Right ventricle myocardium inferior (tissue), 1 donor: Measurements from ENCODE around the gene COL13A1. TPM values are rescaled to one million over a fixed set of nuclear protein-coding genes. Genes with fewer than 3 reads are reported as not detected.

Experiments used
- ATAC-seq: fragments of 200-7000 bp; cut with Tn5 transposase; one replicate; pipeline ENCODE4 v1.9.1; 2020; ENCODE audit warnings: mild to moderate bottlenecking, moderate library complexity
- DNase-seq: peaks from one replicate; pipeline ENCODE4 v3.0.0; 2021; ENCODE audit errors: missing footprints
- intact Hi-C: fragments of 100-400 bp; cut with DNase I; formaldehyde crosslinking; loops from one replicate; pipeline ENCODE4 v1.11.0; 2022
- total RNA-seq: library from RNA; stranded (reverse); fragmentation: NEBNext Ultra II Directional; extraction: Animal tissue kit (Norgen Biotek cat#: 25700); gene quantifications from one replicate; pipeline ENCODE4 v1.2.1, GENCODE V29; 2021
- donor health status: DM: no; HTN: yes; CAD: no; lungs with severe emphysema.

Gene COL13A1
- total RNA-seq, 1 donor from 2014 or later, result 1.0 TPM

DNA sequence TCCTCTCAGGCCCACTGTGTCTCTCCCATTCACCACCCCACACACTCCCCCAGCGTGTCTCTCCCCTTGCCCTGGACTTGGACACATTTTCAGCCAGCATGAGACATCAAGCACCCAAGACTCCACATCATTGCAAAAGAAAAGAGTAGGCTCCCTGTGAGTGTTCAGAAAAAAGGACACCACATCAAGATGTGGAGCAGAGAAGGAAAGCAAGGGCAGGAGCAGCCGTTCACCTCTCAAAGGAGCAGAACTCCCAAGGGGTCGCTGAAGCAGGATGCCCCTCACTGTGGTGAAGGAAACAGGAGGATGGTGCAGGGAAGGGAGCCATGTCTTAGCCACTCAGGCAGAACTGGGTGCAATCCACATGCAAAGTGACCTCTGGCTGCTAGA lies 161.0 kb downstream of the COL13A1 start:
- DNase-seq, result no peak
- intact Hi-C loops, result no loop called here
- ATAC-seq, result no peak

DNA sequence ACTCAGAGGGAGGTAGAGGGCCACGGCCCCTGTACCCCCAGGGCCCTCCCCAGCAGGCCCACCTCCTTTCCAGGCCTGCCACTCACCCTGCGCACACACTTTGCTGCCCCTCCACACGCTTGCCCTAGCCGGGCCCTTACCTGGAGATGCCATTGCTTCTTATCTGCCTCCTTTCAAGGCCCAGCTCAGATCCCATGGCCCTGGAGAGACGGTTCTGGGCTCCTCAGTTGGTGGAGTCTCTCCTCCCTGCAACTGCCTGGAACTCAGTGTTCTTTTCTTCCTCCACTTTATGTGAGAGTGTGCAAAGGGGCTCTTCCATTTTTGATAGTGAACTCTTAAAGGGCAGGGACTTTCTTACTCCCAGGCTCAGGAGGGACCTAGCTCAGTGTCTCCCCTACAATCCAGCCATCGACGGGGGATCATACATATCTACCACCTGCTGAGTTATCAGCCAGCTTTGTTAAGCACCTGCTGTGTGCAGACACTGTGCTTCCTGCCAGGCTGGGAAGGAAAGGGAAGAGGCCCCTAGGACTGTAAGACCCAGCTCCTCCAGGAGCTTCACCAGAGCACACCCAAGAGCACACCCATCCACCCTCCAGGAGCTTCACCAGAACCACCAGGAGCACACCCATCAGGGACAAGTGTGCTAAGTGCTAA lies 161.6 kb downstream of the COL13A1 start:
- intact Hi-C loops, result no loop called here
- DNase-seq, result no peak
- ATAC-seq, result no peak

DNA sequence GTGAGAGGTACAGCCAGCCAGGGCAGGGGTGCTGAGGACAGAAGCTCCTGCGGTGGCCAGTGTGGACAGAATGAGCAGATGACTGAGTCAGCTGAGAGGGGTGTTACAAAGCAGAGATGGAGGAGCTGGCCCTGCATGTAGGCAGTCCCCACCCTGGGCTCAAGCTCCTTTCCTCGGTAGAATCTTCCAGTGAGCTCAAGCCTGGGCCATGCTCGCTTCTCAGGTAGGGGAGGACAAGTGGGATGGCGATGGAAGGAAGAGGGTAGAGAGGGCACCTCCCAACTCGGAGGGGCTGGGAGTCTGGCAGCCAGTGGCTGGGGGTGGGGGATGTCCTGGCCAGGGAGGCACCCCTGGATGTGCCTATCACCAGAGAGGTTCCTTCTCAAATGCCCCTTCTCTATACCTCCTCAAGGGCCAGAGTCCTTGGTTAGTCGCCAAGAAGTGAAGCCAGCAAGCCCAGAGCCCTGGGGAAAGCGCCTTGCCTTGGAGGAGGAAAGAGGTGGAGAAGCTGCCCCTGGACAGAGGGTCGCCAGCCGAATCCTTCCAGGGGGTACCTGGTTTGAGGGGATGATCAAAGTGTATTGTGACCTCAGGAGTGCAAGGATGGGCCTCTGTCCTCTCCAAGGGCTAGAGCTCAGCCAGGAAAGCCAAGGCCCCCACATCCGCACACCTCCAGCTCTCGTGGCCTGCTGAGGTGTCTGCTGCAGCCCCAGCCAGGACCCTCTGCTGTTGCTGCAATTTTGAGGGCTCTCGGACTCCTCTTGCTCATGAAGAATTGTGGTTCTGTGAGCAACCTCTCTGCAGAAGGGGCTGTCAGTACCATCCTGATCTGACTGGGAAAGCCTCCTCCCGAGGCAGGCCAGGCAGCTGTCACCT lies 162.4 kb downstream of the COL13A1 start:
- DNase-seq (no peak), ATAC-seq (no peak)
- intact Hi-C loops, result no loop called here

DNA sequence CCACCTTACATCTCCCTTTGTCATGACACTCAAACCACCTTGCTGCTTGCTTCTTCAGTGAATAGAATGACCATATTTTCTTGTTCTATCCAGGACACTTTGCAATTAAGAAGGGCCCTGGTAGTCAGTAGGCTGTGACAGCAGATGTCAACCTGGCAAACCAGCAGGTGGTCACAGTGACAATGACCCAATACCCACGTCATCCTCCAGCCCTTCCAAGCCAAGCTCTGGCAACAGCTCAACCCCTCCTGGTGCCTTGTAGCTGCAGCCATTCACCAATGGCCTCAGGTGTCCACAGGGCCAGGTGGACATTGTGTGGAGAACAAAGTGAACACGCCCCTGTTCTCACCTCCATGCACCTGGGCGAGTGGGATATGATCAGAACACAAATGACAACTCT lies 163.4 kb downstream of the COL13A1 start:
- no peak for DNase-seq
- ATAC-seq, result no peak
- intact Hi-C loops, result no loop called here

DNA sequence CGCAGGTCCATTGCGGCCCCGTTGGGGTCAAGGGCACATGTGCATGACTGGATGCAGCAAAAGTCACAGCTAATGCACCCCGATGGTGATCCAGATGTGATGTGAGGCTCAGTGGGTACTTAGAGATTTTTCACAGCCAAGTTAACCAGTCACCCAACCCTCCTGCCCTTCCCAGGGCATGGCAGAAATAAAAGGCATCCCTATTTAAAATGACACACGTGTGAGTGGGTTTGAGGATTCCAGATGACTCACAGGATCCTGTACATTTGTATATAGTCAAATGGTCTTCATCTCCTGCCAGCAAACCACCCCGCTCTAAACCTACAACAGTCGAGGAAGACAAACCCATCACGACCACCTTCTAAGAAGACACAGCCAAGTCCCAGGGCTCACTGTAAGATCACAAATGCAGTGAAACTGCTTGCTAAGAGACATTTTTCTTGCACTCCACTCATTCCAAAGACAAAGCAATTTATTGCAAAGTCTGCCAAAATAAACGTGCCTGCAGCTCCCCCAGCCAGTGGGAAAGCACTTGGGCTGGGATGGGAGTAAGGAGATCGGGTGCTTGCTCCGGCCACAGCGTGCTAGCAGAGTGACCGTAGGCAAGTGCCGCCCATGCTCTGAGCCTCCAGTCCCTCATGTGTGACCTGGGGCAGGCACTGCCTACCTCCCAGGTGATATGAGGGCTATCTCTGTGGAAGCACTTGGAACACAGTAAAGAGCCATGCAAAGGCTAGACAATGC lies 164.4 kb downstream of the COL13A1 start:
- no peak for ATAC-seq
- DNase-seq, result no peak
- intact Hi-C loops, result no loop called here

DNA sequence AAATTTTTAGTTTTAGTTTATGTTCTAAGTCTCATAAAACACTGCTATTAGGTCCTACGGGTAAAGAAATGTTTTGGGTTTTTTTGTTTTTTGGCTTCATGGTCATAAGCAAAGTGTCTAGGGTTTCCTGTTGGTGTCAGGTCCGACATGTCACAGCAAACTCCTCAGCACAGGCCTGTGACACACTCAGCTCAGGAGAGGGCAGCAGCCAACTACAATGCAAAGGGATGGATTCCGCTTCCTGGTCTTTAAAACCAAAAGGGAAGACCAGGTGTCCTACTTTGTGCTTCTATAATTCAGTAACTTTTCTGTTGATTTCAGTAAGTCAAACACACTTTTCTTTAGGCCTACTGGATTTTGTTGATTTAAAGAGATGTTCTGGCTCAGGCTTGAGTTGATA lies 167.1 kb downstream of the COL13A1 start:
- DNase-seq (no peak), ATAC-seq (no peak)
- intact Hi-C loops, result no loop called here

DNA sequence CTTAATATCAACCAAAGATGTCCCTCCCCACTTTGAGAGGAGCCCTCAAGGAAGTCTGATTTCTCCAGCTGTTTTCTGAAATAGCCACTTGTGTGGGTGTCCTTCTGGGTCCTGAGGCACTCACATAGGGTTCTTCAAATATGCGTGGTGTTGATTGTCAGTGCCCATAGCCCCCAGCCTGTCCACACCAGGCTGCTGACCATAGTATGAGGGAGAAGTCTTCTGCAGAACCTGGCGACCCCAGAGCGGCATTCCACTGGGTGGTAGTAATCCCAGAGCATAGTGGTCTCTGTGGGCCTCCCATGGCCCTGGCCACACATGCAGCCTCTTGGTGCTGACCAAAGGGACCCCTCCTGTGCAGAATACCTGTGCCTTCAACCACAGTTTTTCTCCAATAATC lies 168.3 kb downstream of the COL13A1 start:
- intact Hi-C loops, result no loop called here
- DNase-seq (no peak), ATAC-seq (no peak)

DNA sequence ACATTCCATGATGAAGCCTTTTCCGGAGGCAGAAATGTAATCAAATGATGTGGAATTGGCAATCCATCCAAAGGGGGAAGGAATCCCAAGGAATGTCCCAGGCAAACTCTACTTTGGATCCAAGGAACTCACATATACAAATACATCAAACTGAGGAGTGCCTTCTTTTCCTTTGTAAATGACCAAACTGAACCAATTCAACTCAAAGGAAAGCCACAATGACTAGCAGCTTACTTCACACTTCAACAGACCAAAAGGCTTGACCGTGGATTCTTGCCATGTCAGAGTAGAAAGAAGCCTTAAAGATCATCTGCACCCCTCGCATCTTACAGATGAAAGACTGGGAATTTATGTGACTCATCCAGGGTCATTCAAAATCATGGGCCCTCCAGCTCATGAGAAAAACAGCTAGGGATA lies 171.3 kb downstream of the COL13A1 start:
- ATAC-seq (no peak), DNase-seq (no peak)
- intact Hi-C loops, result no loop called here

DNA sequence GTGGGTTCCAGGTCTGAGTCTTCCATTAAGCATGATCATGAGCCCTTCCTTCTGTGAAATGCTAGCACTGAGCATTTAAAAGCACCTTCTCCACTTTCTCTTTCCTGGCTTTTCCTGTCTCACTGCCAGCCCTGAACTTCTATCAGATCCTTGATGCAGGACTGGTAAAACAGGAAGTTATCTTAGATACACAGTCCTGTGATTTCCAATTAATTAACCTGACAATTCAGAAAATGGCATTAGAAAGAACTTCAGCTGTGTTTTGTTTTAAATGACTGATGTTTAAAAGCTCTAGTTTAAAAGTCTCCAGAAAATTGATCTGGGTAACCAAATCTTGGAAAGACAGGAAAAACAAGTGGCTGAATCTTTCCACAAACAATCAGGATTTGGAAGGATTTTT lies 172.0 kb downstream of the COL13A1 start:
- ATAC-seq (no peak), DNase-seq (no peak)
- intact Hi-C loops, result no loop called here

DNA sequence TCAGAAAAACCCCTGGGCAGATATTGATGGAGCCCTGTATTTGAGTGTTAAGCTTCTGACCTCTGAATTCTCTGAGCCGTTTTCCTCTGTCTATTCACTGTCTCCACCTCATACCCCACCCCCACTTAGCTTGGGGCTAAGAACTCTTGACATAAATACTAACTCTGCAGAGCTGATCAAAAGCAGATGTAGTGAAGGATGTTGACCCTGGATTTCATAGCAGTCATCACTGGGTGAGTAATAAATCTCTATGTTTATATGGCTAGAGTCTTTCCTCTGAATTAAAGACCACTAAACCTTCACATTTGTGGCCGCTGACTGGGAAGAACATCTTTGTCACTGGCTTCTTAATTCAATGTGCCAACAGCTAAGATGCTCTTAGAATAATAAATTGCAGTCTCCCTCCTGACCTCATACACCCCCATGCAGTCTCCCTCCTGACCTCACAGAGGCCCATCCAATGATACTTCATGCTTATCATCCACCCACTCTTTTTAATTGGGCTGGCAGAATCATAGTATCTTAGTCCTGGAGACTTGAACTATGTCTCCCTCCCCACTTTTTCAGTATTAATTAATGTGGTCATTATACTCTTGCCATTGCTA lies 172.9 kb downstream of the COL13A1 start:
- DNase-seq, result no peak
- intact Hi-C loops, result no loop called here
- ATAC-seq, result no peak

DNA sequence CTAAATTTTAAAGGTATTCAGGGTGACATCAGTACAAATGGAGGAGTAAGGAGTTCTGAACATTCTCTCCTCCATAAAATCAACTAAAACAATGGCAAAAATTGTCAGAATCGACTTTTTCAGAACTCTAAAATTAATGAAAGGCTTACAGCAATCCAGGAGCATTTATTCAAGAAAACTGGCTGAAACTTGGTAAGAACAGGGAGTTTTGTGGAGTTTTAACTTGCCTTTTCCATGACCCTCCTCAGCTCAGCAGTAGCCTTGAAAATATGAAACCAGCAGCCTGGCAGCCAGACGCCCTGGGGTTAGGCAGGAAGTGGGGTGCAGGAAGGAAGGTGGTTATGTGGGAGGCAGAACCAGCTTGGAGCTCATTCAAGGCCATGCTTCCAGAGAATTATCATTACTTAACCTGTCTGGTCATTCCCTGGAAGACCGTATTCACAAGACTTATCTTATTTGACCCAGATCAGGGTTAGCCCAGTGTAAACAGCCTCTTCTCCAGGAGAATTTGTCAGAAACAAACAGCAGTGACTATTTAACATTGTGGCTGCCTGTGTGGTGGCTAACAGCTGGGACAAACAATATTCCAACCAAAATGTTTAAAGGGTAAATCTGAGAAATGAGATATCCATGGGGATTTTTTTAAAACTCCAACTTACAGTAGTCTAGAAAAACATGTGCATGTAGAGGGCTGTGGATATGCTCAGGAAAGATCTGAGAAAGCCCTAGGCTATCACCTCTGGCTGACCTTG lies 175.3 kb downstream of the COL13A1 start:
- ATAC-seq (no peak), DNase-seq (no peak)
- intact Hi-C loops, result no loop called here

DNA sequence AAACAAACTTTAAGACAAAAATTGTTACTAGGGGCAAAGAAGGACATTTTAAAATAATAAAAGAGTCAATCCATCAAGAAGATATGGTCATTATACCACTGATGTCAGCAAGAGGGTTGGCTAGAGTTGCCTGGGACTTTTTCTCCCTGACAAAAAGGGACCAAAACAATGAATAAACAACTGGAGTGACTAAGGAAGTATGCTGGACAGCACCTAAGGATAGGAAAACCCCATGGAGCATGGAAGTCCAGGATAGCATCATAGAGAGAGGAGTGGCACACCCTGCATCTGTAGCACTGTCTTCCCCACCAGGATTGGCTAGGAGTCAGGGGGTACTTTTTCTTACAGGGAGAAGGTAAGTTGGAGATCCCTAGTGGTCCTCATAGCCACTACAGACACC lies 177.5 kb downstream of the COL13A1 start:
- no peak for ATAC-seq
- DNase-seq, result no peak
- intact Hi-C loops, result no loop called here

DNA sequence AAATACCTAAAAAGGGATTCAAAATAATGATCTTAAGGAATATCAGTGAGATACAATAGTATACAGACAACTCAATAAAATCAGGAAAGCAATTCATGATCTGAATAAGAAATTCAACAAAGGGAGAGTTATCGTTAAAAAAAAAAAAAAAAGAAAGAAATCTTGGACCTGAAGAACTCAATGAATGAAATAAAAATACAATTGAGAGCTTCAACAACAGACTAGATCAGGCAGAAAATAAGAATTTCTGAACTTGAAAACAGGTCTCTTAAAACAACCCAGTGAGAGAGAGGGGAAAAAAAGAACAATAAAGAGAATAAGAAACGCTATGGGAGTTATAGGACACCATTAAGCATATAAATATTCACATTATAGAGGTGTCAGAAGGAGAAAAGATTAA lies 179.0 kb downstream of the COL13A1 start:
- intact Hi-C loops, result no loop called here
- no peak for ATAC-seq
- DNase-seq, result no peak

DNA sequence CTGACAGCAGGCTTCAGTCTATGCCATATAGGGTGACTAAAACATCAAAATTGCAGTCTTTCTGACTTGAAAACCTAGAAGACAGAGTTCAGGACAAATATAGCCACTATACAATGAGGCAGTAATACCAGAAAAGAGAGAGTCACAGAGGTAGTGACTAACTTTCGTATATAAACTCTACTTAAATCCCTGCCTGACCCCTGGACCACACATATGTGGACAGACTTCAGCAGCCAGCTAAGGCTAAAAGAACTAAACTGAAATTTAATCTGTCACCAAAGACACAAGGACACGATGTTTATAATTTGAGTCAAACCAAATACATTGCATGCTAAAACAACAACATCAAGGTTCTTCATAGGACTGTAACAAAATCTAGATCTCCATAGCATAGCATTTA lies 186.4 kb downstream of the COL13A1 start:
- ATAC-seq, result no peak
- intact Hi-C loops, result no loop called here
- DNase-seq, result no peak

DNA sequence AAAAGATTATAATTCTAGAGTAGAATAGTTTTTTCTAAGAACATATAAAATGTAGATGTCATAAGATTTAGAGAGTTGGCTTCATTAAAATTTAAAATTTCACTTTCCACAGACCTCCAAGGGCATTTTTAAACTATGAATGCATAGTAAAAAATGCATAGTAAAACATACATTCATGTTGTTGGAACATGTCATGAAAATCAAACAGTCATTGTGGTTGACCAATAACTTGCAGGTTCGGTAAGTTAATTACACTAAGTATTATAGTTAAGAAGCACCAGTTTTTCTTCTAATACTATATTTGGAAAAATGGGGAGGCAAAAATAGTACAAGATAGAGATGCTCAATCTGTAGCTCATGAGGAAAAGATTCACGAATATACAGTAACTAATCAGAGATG lies 189.4 kb downstream of the COL13A1 start:
- ATAC-seq (no peak), DNase-seq (no peak)
- intact Hi-C loops, result no loop called here

DNA sequence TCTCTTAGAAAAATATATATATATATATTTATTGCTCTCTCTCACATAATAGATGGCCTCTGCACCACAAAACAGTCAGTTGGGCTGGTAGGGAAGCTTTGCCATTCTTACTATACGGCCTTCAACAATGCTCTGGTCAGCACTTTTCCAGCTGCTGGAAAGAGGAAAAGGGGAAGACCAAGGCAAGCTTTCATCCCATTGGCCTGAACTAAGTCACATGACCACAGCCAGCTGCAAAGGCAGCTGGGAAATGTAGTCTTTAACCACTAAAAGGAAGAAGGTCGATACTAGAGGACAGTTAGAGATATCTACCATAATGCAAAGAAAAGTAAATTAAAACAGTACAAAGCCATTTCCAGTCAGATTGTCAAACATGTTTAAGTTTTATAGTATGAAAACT lies 192.6 kb downstream of the COL13A1 start:
- ATAC-seq (peak; percentile 64), DNase-seq (no peak)
- intact Hi-C loops, result no loop called here

DNA sequence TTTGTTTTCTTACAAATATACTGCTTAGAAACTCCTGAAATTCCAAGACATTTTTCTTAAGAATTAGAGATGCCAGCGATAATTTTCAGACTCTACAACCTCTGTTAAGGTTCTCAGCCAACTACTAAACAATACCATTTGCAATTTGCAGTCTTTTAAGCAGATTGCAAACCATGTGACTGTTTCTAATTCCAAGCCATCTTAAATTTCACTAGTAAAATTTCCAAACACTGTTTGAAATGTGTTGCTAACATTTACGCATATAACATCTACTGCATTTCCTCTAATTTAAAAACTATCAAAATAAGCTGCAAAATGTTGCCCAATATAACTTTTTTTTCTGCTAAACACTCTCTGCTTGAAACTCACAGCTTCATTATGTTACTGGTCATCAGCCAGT lies 194.9 kb downstream of the COL13A1 start:
- ATAC-seq, result no peak
- no peak for DNase-seq
- intact Hi-C loops, result no loop called here

DNA sequence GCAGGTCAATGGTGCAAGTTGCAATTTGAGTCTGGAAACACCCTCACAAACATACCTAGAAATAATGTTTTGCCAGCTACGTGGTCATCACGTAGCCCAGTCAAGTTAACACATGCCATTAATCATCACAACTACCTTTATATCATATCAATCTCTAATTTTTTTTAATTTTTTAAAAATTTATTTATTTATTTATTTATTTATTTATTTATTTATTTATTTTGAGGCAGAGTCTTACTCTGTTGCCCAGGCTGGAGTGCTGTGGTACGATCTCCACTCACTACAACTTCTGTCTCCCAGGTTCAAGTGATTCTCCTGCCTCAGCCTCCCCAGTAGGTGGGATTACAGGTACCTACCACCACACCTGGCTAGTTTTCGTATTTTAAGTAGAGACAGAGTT lies 198.6 kb downstream of the COL13A1 start:
- ATAC-seq, result no peak
- no peak for DNase-seq
- intact Hi-C loops, result no loop called here
